GM21381 (cell line): ENCODE measurements around the gene IDE.
"Not testable (repeated sequence)": the region's sequence is repeated elsewhere in the genome, so short reads cannot be mapped to it uniquely, and the experiment has no call there.

Experiments
- ATAC-seq: cut with Tn5 transposase; IDR thresholded peaks from one replicate; pipeline ENCODE4 v1.9.1; 2021; ENCODE audit warnings: mild to moderate bottlenecking, moderate library complexity; ENCODE audit not compliant: unreplicated experiment

IDE gene

GRCh38 chr10:92573798-92574547 is at the start of gene IDE:
Gene IDE (minus strand): TSS chr10:92574093. CDS start chr10:92574019, 74 bp downstream.
- ATAC-seq = peak; percentile 60

GRCh38 chr10:92619368-92619767 is 45.5 kb upstream of the IDE start:
- no peak for ATAC-seq

GRCh38 chr10:92615515-92615914 is 41.6 kb upstream of the IDE start:
- ATAC-seq = no peak

- ATAC-seq = no peak
These were observed 30.9 kb upstream of the IDE start for GRCh38 chr10:92604841-92605240.

GRCh38 chr10:92598321-92598720 is 24.4 kb upstream of the IDE start:
- no peak for ATAC-seq

GRCh38 chr10:92595505-92595904 is 21.6 kb upstream of the IDE start:
- no peak for ATAC-seq

GRCh38 chr10:92593619-92594588 is 20.0 kb upstream of the IDE start:
- no peak for ATAC-seq

- ATAC-seq = peak; percentile 70
These were observed 19.1 kb upstream of the IDE start, which contains the start of gene KIF11 for GRCh38 chr10:92592761-92593618. Gene KIF11 (plus strand): TSS chr10:92593130. CDS start chr10:92593376, 246 bp downstream.

- ATAC-seq = peak; percentile 77
These were observed 17.7 kb upstream of the IDE start for GRCh38 chr10:92591550-92592022.

- ATAC-seq = peak; percentile 4
These were observed 17.0 kb upstream of the IDE start for GRCh38 chr10:92590623-92591549.

GRCh38 chr10:92582347-92582746 is 8.5 kb upstream of the IDE start:
- not testable (repeated sequence) for ATAC-seq

GRCh38 chr10:92575961-92576360 is 2.1 kb upstream of the IDE start:
- no peak for ATAC-seq

- no peak for ATAC-seq
These were observed 812 bp upstream of the IDE start for GRCh38 chr10:92574548-92575261.

GRCh38 chr10:92573091-92573797 is 649 bp downstream of the IDE start:
- peak; percentile 22 for ATAC-seq

- ATAC-seq = no peak
These were observed 1.4 kb downstream of the IDE start for GRCh38 chr10:92572362-92573090.

GRCh38 chr10:92571649-92572048 is 2.2 kb downstream of the IDE start:
- ATAC-seq = no peak

- not testable (repeated sequence) for ATAC-seq
These were observed 4.2 kb downstream of the IDE start for GRCh38 chr10:92569663-92570062.

GRCh38 chr10:92569071-92569470 is 4.8 kb downstream of the IDE start:
- no peak for ATAC-seq
